HEK293 (cell line): ENCODE results near the gene PRKD1.

Experiments used
- GLI4 ChIP-seq: fragments of 450-650 bp; formaldehyde crosslinking; IDR thresholded peaks from 2 replicates; pipeline ENCODE4 v1.5.1; 2016; ENCODE audit warnings: missing biosample characterization, missing genetic modification characterization
- HOXC10 ChIP-seq: sonication (generic); formaldehyde crosslinking; IDR thresholded peaks from 2 replicates; pipeline ENCODE4 v1.8.1; 2023; ENCODE audit warnings: mild to moderate bottlenecking, missing genetic modification reagents
- MYNN ChIP-seq: fragments of 450-650 bp; formaldehyde crosslinking; IDR thresholded peaks from 2 replicates; pipeline ENCODE4 v1.5.1; 2016; ENCODE audit warnings: missing biosample characterization, missing genetic modification characterization, borderline replicate concordance
- SP3 ChIP-seq: fragments of 450-650 bp; formaldehyde crosslinking; IDR thresholded peaks from 2 replicates; pipeline ENCODE4 v1.5.1; 2016; ENCODE audit warnings: missing biosample characterization, missing genetic modification characterization
- YY2 ChIP-seq: fragments of 450-650 bp; formaldehyde crosslinking; IDR thresholded peaks from 2 replicates; pipeline ENCODE4 v1.5.1; 2016; ENCODE audit warnings: missing biosample characterization, missing genetic modification characterization
- ZFHX2 ChIP-seq: fragments of 450-650 bp; formaldehyde crosslinking; conservative IDR thresholded peaks from 2 replicates; pipeline ENCODE4 v1.5.1; 2016; ENCODE audit warnings: missing biosample characterization, missing genetic modification characterization
- ZFP69B ChIP-seq: fragments of 450-650 bp; formaldehyde crosslinking; IDR thresholded peaks from 2 replicates; pipeline ENCODE4 v1.5.1; 2016; ENCODE audit warnings: missing biosample characterization, missing genetic modification characterization
- ZIC2 ChIP-seq: fragments of 450-650 bp; formaldehyde crosslinking; IDR thresholded peaks from 2 replicates; pipeline ENCODE4 v1.5.1; 2016; ENCODE audit warnings: missing biosample characterization, missing genetic modification characterization
- ZNF138 ChIP-seq: fragments of 450-650 bp; formaldehyde crosslinking; IDR thresholded peaks from 2 replicates; pipeline ENCODE4 v1.5.1; 2016; ENCODE audit warnings: missing biosample characterization, missing genetic modification characterization, borderline replicate concordance
- ZNF140 ChIP-seq: fragments of 450-650 bp; formaldehyde crosslinking; IDR thresholded peaks from 2 replicates; pipeline ENCODE4 v1.5.1; 2016; ENCODE audit warnings: missing biosample characterization, missing genetic modification characterization
- ZNF146 ChIP-seq: fragments of 450-650 bp; formaldehyde crosslinking; IDR thresholded peaks from 2 replicates; pipeline ENCODE4 v1.5.1; 2016; ENCODE audit warnings: missing biosample characterization, missing genetic modification characterization
- ZNF157 ChIP-seq: fragments of 450-650 bp; formaldehyde crosslinking; IDR thresholded peaks from 2 replicates; pipeline ENCODE4 v1.5.1; 2016; ENCODE audit warnings: missing biosample characterization, missing genetic modification characterization
- ZNF174 ChIP-seq: fragments of 450-650 bp; formaldehyde crosslinking; IDR thresholded peaks from 2 replicates; pipeline ENCODE4 v1.5.0; 2017; ENCODE audit warnings: missing biosample characterization, mild to moderate bottlenecking, missing genetic modification characterization
- ZNF302 ChIP-seq: fragments of 450-650 bp; formaldehyde crosslinking; IDR thresholded peaks from 2 replicates; pipeline ENCODE4 v1.5.1; 2016; ENCODE audit warnings: missing biosample characterization, missing genetic modification characterization, low read depth
- ZNF350 ChIP-seq: fragments of 450-650 bp; formaldehyde crosslinking; IDR thresholded peaks from 2 replicates; pipeline ENCODE4 v1.5.0; 2017; ENCODE audit warnings: missing biosample characterization, mild to moderate bottlenecking, missing genetic modification characterization
- ZNF514 ChIP-seq: fragments of 450-650 bp; formaldehyde crosslinking; IDR thresholded peaks from 2 replicates; pipeline ENCODE4 v1.5.1; 2016; ENCODE audit warnings: missing biosample characterization, missing genetic modification characterization
- ZNF544 ChIP-seq: fragments of 450-650 bp; formaldehyde crosslinking; IDR thresholded peaks from 2 replicates; pipeline ENCODE4 v1.5.0; 2017; ENCODE audit warnings: missing biosample characterization, missing genetic modification characterization
- ZNF549 ChIP-seq: fragments of 450-650 bp; IDR thresholded peaks from 2 replicates; pipeline ENCODE4 v1.5.1; 2018; ENCODE audit warnings: missing biosample characterization, missing genetic modification characterization, mild to moderate bottlenecking, inconsistent platforms, moderate library complexity
- ZNF558 ChIP-seq: fragments of 450-650 bp; formaldehyde crosslinking; IDR thresholded peaks from 2 replicates; pipeline ENCODE4 v1.5.1; 2016; ENCODE audit warnings: missing biosample characterization, missing genetic modification characterization
- ZNF600 ChIP-seq: fragments of 450-650 bp; formaldehyde crosslinking; IDR thresholded peaks from 2 replicates; pipeline ENCODE4 v1.5.1; 2016; ENCODE audit warnings: missing biosample characterization, missing genetic modification characterization
- ZNF610 ChIP-seq: fragments of 450-650 bp; formaldehyde crosslinking; IDR thresholded peaks from 2 replicates; pipeline ENCODE4 v1.5.1; 2016; ENCODE audit warnings: missing biosample characterization, missing genetic modification characterization, borderline replicate concordance
- ZNF621 ChIP-seq: fragments of 450-650 bp; formaldehyde crosslinking; IDR thresholded peaks from 2 replicates; pipeline ENCODE4 v1.5.1; 2017; ENCODE audit warnings: missing biosample characterization, missing genetic modification characterization
- ZNF664 ChIP-seq: fragments of 450-650 bp; formaldehyde crosslinking; IDR thresholded peaks from 2 replicates; pipeline ENCODE4 v1.5.1; 2016; ENCODE audit warnings: missing biosample characterization, missing genetic modification characterization
- ZNF777 ChIP-seq: fragments of 450-650 bp; formaldehyde crosslinking; IDR thresholded peaks from 2 replicates; pipeline ENCODE4 v1.5.1; 2017; ENCODE audit warnings: missing biosample characterization, missing genetic modification characterization, borderline replicate concordance
- TF ChIP-seq, protein P1 (sequence below): fragments of 450-650 bp; formaldehyde crosslinking; IDR thresholded peaks from 2 replicates; pipeline ENCODE4 v1.5.1; 2016; ENCODE audit warnings: missing biosample characterization, missing genetic modification characterization, borderline replicate concordance
- TF ChIP-seq, protein P2 (sequence below): fragments of 450-650 bp; formaldehyde crosslinking; IDR thresholded peaks from 2 replicates; pipeline ENCODE4 v1.5.1; 2016; ENCODE audit warnings: missing biosample characterization, missing genetic modification characterization
- TF ChIP-seq, protein P3 (sequence below): fragments of 450-650 bp; formaldehyde crosslinking; IDR thresholded peaks from 2 replicates; pipeline ENCODE4 v1.5.1; 2016; ENCODE audit warnings: missing biosample characterization, missing genetic modification characterization, low read depth
- TF ChIP-seq, protein P4 (sequence below): fragments of 450-650 bp; formaldehyde crosslinking; IDR thresholded peaks from 2 replicates; pipeline ENCODE4 v1.5.1; 2017; ENCODE audit warnings: missing biosample characterization, missing genetic modification characterization
- TF ChIP-seq, protein P5 (sequence below): fragments of 450-650 bp; formaldehyde crosslinking; IDR thresholded peaks from 2 replicates; pipeline ENCODE4 v1.5.1; 2016; ENCODE audit warnings: missing biosample characterization, missing genetic modification characterization
- TF ChIP-seq, protein P6 (sequence below): fragments of 450-650 bp; formaldehyde crosslinking; IDR thresholded peaks from 2 replicates; pipeline ENCODE4 v1.5.1; 2016; ENCODE audit warnings: missing biosample characterization, missing genetic modification characterization

PRKD1 gene

DNA sequence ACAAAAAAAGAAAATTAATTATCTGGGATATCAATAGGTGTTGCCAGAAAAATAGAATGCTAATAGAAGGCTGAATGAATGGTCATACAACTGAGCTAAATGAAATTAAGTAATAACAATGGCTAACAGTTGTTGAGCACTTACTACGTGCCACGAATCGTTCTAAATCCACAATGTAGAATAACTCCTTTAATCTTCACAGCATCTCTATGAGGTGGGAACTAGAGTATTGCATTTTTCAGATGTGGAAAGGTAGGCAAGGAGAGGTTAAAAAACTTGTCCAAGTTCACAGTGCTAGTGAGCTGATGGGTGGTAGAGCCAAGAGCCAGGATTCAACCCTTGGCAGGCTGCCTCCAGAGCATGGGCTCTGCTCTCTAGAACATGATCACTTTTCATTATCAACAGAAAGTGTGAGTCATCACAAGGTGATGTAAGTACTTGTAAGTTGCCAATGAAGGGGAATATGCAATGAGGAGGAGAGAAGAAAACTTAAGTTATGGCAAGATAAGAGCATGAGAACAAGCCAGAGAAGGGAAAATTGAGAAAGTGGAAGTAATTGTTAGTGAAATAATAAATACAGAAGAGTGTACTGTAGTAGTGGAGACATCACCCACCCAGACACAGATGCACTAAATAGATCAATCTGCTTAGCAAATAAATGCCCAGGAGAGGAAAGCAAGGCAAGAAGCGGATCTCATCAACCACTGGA lies 122.1 kb downstream of the PRKD1 start (continued):
- TF ChIP-seq, protein P1, sequence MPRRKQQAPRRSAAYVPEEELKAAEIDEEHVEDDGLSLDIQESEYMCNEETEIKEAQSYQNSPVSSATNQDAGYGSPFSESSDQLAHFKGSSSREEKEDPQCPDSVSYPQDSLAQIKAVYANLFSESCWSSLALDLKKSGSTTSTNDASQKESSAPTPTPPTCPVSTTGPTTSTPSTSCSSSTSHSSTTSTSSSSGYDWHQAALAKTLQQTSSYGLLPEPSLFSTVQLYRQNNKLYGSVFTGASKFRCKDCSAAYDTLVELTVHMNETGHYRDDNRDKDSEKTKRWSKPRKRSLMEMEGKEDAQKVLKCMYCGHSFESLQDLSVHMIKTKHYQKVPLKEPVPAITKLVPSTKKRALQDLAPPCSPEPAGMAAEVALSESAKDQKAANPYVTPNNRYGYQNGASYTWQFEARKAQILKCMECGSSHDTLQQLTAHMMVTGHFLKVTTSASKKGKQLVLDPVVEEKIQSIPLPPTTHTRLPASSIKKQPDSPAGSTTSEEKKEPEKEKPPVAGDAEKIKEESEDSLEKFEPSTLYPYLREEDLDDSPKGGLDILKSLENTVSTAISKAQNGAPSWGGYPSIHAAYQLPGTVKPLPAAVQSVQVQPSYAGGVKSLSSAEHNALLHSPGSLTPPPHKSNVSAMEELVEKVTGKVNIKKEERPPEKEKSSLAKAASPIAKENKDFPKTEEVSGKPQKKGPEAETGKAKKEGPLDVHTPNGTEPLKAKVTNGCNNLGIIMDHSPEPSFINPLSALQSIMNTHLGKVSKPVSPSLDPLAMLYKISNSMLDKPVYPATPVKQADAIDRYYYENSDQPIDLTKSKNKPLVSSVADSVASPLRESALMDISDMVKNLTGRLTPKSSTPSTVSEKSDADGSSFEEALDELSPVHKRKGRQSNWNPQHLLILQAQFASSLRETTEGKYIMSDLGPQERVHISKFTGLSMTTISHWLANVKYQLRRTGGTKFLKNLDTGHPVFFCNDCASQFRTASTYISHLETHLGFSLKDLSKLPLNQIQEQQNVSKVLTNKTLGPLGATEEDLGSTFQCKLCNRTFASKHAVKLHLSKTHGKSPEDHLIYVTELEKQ (tag by site-specific recombination) = peak; percentile 68; the same call in 1 of the 2 replicates
- TF ChIP-seq ZIC2 (tag by site-specific recombination) = no peak
- no peak for TF ChIP-seq ZNF157 (tag by site-specific recombination)
- no peak for TF ChIP-seq ZNF544 (tag by site-specific recombination)
- TF ChIP-seq, protein P2, sequence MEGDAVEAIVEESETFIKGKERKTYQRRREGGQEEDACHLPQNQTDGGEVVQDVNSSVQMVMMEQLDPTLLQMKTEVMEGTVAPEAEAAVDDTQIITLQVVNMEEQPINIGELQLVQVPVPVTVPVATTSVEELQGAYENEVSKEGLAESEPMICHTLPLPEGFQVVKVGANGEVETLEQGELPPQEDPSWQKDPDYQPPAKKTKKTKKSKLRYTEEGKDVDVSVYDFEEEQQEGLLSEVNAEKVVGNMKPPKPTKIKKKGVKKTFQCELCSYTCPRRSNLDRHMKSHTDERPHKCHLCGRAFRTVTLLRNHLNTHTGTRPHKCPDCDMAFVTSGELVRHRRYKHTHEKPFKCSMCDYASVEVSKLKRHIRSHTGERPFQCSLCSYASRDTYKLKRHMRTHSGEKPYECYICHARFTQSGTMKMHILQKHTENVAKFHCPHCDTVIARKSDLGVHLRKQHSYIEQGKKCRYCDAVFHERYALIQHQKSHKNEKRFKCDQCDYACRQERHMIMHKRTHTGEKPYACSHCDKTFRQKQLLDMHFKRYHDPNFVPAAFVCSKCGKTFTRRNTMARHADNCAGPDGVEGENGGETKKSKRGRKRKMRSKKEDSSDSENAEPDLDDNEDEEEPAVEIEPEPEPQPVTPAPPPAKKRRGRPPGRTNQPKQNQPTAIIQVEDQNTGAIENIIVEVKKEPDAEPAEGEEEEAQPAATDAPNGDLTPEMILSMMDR = no peak
- TF ChIP-seq ZNF302 (tag by site-specific recombination) = no peak
- peak; percentile 92; the same call in 1 of the 2 replicates for TF ChIP-seq ZNF558 (tag by site-specific recombination)
- TF ChIP-seq ZFHX2 (tag by site-specific recombination) = no peak
- TF ChIP-seq ZNF549 (tag by site-specific recombination) = no peak
- TF ChIP-seq ZNF146 = 0 out of 2 replicates have a peak, but pooled peaks have one; percentile 17
- TF ChIP-seq GLI4 (tag by site-specific recombination) = no peak
- TF ChIP-seq ZNF610 (tag by site-specific recombination) = peak; percentile 70; the same call in 1 of the 2 replicates
- TF ChIP-seq, protein P3, sequence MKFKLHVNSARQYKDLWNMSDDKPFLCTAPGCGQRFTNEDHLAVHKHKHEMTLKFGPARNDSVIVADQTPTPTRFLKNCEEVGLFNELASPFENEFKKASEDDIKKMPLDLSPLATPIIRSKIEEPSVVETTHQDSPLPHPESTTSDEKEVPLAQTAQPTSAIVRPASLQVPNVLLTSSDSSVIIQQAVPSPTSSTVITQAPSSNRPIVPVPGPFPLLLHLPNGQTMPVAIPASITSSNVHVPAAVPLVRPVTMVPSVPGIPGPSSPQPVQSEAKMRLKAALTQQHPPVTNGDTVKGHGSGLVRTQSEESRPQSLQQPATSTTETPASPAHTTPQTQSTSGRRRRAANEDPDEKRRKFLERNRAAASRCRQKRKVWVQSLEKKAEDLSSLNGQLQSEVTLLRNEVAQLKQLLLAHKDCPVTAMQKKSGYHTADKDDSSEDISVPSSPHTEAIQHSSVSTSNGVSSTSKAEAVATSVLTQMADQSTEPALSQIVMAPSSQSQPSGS (tag by site-specific recombination) = peak; percentile 89
- TF ChIP-seq, protein P4, sequence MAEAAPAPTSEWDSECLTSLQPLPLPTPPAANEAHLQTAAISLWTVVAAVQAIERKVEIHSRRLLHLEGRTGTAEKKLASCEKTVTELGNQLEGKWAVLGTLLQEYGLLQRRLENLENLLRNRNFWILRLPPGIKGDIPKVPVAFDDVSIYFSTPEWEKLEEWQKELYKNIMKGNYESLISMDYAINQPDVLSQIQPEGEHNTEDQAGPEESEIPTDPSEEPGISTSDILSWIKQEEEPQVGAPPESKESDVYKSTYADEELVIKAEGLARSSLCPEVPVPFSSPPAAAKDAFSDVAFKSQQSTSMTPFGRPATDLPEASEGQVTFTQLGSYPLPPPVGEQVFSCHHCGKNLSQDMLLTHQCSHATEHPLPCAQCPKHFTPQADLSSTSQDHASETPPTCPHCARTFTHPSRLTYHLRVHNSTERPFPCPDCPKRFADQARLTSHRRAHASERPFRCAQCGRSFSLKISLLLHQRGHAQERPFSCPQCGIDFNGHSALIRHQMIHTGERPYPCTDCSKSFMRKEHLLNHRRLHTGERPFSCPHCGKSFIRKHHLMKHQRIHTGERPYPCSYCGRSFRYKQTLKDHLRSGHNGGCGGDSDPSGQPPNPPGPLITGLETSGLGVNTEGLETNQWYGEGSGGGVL (tag by site-specific recombination) = peak; percentile 57; the same call in 1 of the 2 replicates
- TF ChIP-seq ZNF664 (tag by site-specific recombination) = 0 out of 2 replicates have a peak, but pooled peaks have one; percentile 54
- no peak for TF ChIP-seq ZNF621 (tag by site-specific recombination)
- TF ChIP-seq MYNN (tag by site-specific recombination) = peak; percentile 76; the same call in 1 of the 2 replicates
- no peak for TF ChIP-seq ZNF140 (tag by site-specific recombination)
- TF ChIP-seq ZNF514 (tag by site-specific recombination) = no peak
- TF ChIP-seq ZFP69B (tag by site-specific recombination) = peak; percentile 53; the same call in 1 of the 2 replicates
- TF ChIP-seq ZNF777 (tag by site-specific recombination) = no peak
- TF ChIP-seq ZNF600 = peak; percentile 82
- TF ChIP-seq SP3 (tag by site-specific recombination) = no peak
- TF ChIP-seq HOXC10 (CRISPR knock-in tag) = no peak
- TF ChIP-seq ZNF138 (tag by site-specific recombination) = no peak
- TF ChIP-seq ZNF174 (tag by site-specific recombination) = no peak
- no peak for TF ChIP-seq YY2 (tag by site-specific recombination)
- TF ChIP-seq, protein P5, sequence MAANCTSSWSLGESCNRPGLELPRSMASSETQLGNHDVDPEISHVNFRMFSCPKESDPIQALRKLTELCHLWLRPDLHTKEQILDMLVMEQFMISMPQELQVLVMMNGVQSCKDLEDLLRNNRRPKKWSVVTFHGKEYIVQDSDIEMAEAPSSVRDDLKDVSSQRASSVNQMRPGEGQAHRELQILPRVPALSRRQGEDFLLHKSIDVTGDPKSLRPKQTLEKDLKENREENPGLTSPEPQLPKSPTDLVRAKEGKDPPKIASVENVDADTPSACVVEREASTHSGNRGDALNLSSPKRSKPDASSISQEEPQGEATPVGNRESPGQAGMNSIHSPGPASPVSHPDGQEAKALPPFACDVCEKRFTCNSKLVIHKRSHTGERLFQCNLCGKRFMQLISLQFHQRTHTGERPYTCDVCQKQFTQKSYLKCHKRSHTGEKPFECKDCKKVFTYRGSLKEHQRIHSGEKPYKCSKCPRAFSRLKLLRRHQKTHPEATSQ = no peak
- TF ChIP-seq, protein P6, sequence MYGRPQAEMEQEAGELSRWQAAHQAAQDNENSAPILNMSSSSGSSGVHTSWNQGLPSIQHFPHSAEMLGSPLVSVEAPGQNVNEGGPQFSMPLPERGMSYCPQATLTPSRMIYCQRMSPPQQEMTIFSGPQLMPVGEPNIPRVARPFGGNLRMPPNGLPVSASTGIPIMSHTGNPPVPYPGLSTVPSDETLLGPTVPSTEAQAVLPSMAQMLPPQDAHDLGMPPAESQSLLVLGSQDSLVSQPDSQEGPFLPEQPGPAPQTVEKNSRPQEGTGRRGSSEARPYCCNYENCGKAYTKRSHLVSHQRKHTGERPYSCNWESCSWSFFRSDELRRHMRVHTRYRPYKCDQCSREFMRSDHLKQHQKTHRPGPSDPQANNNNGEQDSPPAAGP (tag by site-specific recombination) = no peak; the same call in 1 of the 2 replicates
- TF ChIP-seq ZNF350 (tag by site-specific recombination) = no peak
